Neuronal stem cell (in vitro differentiated cells): ENCODE measurements around the gene FGF1.
A peak's percentile ranks its signal among the peaks of the same experiment; 100 is the strongest.

ENCODE experiments used
- DNase-seq: peaks from one replicate; pipeline ENCODE4 v3.0.0-alpha.2; 2013; ENCODE audit warnings: low spot score
- H2AFZ ChIP-seq: one replicate; pipeline ENCODE4 v1.6.1; 2013; ENCODE audit warnings: mild to moderate bottlenecking, low read length, inconsistent platforms
- H2AK5ac ChIP-seq: 2 replicates; pipeline ENCODE4 v1.6.1; 2013; ENCODE audit warnings: low read depth, mild to moderate bottlenecking, inconsistent platforms, low read length, moderate library complexity, mixed read lengths
- H2BK120ac ChIP-seq: 2 replicates; pipeline ENCODE4 v1.6.1; 2013; ENCODE audit warnings: low read depth, mild to moderate bottlenecking, inconsistent platforms, low read length, moderate library complexity, mixed read lengths
- H2BK12ac ChIP-seq: one replicate; pipeline ENCODE4 v1.6.1; 2013; ENCODE audit warnings: low read length, inconsistent platforms
- H2BK15ac ChIP-seq: 2 replicates; pipeline ENCODE4 v1.6.1; 2013; ENCODE audit warnings: mild to moderate bottlenecking, low read length, inconsistent platforms, mixed read lengths
- H2BK5ac ChIP-seq: one replicate; pipeline ENCODE4 v1.6.1; 2013; ENCODE audit warnings: inconsistent platforms, mild to moderate bottlenecking, low read length, moderate library complexity
- H3K14ac ChIP-seq: one replicate; pipeline ENCODE4 v1.6.1; 2013; ENCODE audit warnings: low read length, inconsistent platforms
- H3K18ac ChIP-seq: 2 replicates; pipeline ENCODE4 v1.6.1; 2013; ENCODE audit warnings: low read length, inconsistent platforms
- H3K23ac ChIP-seq: 2 replicates; pipeline ENCODE4 v1.6.1; 2013; ENCODE audit warnings: low read depth, mild to moderate bottlenecking, mixed read lengths, low read length, inconsistent platforms; ENCODE audit not compliant: poor library complexity
- H3K27ac ChIP-seq: replicated peaks from 3 replicates; pipeline ENCODE4 v1.5.1; 2013; ENCODE audit warnings: low read length, inconsistent platforms
- H3K27me3 ChIP-seq, 3 experiments: 2 replicates each; pipeline ENCODE4 v1.6.1; 2013; ENCODE audit warnings: low read length in 3 of 3, mild to moderate bottlenecking in 2 of 3, inconsistent platforms in 1 of 3, low read depth in 1 of 3, mixed read lengths in 1 of 3, moderate library complexity in 1 of 3; ENCODE audit not compliant: control insufficient read depth in 3 of 3, insufficient read depth in 3 of 3
- H3K36me3 ChIP-seq, 2 donors: replicated peaks in 1 of 2; 2 replicates each; pipeline ENCODE4 v1.6.1; 2013; ENCODE audit warnings: low read length in 2 of 2; ENCODE audit not compliant: control insufficient read depth in 2 of 2, insufficient read depth in 2 of 2
- H3K4ac ChIP-seq: 2 replicates; pipeline ENCODE4 v1.6.1; 2013; ENCODE audit warnings: inconsistent platforms, mild to moderate bottlenecking, low read length, moderate library complexity
- H3K4me1 ChIP-seq, 2 donors: 1 replicate in 1 of 2; 2 replicates in 1 of 2; pipeline ENCODE4 v1.6.1; 2013; ENCODE audit warnings: low read length in 2 of 2, low read depth in 1 of 2; ENCODE audit not compliant: control insufficient read depth in 2 of 2, insufficient read depth in 1 of 2
- H3K4me2 ChIP-seq: one replicate; pipeline ENCODE4 v1.6.1; 2013; ENCODE audit warnings: mild to moderate bottlenecking, low read length, inconsistent platforms; ENCODE audit not compliant: insufficient read depth, poor library complexity, severe bottlenecking
- H3K4me3 ChIP-seq, 2 donors: 2 replicates each; pipeline ENCODE4 v1.5.1; 2013; ENCODE audit warnings: low read length in 2 of 2, mild to moderate bottlenecking in 2 of 2, inconsistent platforms in 1 of 2, moderate library complexity in 1 of 2
- H3K79me1 ChIP-seq: one replicate; pipeline ENCODE4 v1.6.1; 2013; ENCODE audit warnings: low read depth, mild to moderate bottlenecking, inconsistent platforms, low read length, moderate library complexity
- H3K9ac ChIP-seq: one replicate; pipeline ENCODE4 v1.6.1; 2013; ENCODE audit warnings: mild to moderate bottlenecking, low read depth, low read length, inconsistent platforms; ENCODE audit not compliant: poor library complexity
- H3K9me3 ChIP-seq, 2 donors: replicated peaks in 1 of 2; 2 replicates each; pipeline versions ENCODE3 to v1.6.1; 2013; ENCODE audit warnings: low read length in 2 of 2, mild to moderate bottlenecking in 2 of 2, inconsistent platforms in 1 of 2, low read depth in 1 of 2, mixed read lengths in 1 of 2, moderate library complexity in 1 of 2; ENCODE audit not compliant: control insufficient read depth in 2 of 2, insufficient read depth in 1 of 2
- H4K8ac ChIP-seq: one replicate; pipeline ENCODE4 v1.6.1; 2013; ENCODE audit warnings: low read depth, mild to moderate bottlenecking, inconsistent platforms, low read length, moderate library complexity
- H4K91ac ChIP-seq: one replicate; pipeline ENCODE4 v1.6.1; 2013; ENCODE audit warnings: low read length, low read depth, mild to moderate bottlenecking, inconsistent platforms; ENCODE audit not compliant: poor library complexity
- WGBS, 2 donors: extraction: QIAGEN DNeasy Blood & Tissue Kit; methylation state at CpG; one replicate each; pipeline ENCODE4 v1.1.7; 2013; ENCODE audit warnings: missing lambda C conversion rate in 2 of 2, mixed read lengths in 1 of 2; ENCODE audit not compliant: insufficient read length in 2 of 2, insufficient replicate concordance in 1 of 2; ENCODE audit errors: extremely low coverage in 2 of 2; 5-methylcytosine and 5-hydroxymethylcytosine counted together

FGF1 gene

GRCh38 chr5:142549834-142550233, 136.1 kb downstream of the FGF1 start:
- Histone ChIP-seq H3K27me3 (no peaks in the 10 kb centered on the region), H2AK5ac (no peak overlapping the region), H3K4me2 (no peak overlapping the region), H2BK120ac (no peak overlapping the region), H3K4me1 (peaks cover 0 to 29% of the 10 kb centered on the region in 2 donors), H2BK5ac (no peak overlapping the region), H3K23ac (no peak overlapping the region), H3K18ac (no peak overlapping the region), H3K4me3 (no peak overlapping the region), H3K9me3 (no peaks in the 10 kb centered on the region), H2AFZ (no peak overlapping the region), H3K9ac (no peak overlapping the region), H2BK15ac (no peak overlapping the region), H3K27ac (no peak overlapping the region), H3K79me1 (no peaks in the 10 kb centered on the region), H4K91ac (no peak overlapping the region), H3K14ac (no peak overlapping the region), H3K4ac (no peak overlapping the region), H3K36me3 (no peaks in the 10 kb centered on the region), H4K8ac (no peak overlapping the region), H2BK12ac (no peak overlapping the region)
- no CpG with 5 or more reads among the region's 2 CpGs for WGBS, 2 donors
- no peak for DNase-seq

- no peak overlapping the region for H3K23ac ChIP-seq
- peak; percentile 79 for DNase-seq
- H2AFZ ChIP-seq: peak overlapping the region; percentile 61
These were observed 137.1 kb downstream of the FGF1 start for GRCh38 chr5:142548739-142549275.

GRCh38 chr5:142547445-142548380, 138.2 kb downstream of the FGF1 start:
- Histone ChIP-seq H4K91ac (no peak overlapping the region), H3K23ac (no peak overlapping the region), H3K9me3 (no peaks in the 10 kb centered on the region), H3K4me2 (no peak overlapping the region), H2BK5ac (no peak overlapping the region), H2AFZ (no peak overlapping the region), H3K27ac (no peak overlapping the region), H3K4me3 (no peak overlapping the region), H3K4ac (no peak overlapping the region), H4K8ac (no peak overlapping the region), H2BK120ac (no peak overlapping the region), H3K79me1 (no peaks in the 10 kb centered on the region), H3K27me3 (no peaks in the 10 kb centered on the region), H2BK12ac (no peak overlapping the region), H3K36me3 (no peaks in the 10 kb centered on the region), H3K14ac (no peak overlapping the region), H3K9ac (no peak overlapping the region), H2AK5ac (no peak overlapping the region), H3K18ac (no peak overlapping the region), H3K4me1 (peaks cover 0 to 31% of the 10 kb centered on the region in 2 donors), H2BK15ac (no peak overlapping the region)
- no peak for DNase-seq
- no CpG with 5 or more reads among the region's 9 CpGs for WGBS, 2 donors

More at GRCh38 chr5:142548739-142549275, 137.1 kb downstream of the FGF1 start:
- Histone ChIP-seq H2BK12ac (no peak overlapping the region), H4K91ac (no peak overlapping the region), H3K9me3 (no peaks in the 10 kb centered on the region), H2AK5ac (no peak overlapping the region), H3K4me2 (no peak overlapping the region), H3K27me3 (no peaks in the 10 kb centered on the region), H3K18ac (no peak overlapping the region), H3K79me1 (no peaks in the 10 kb centered on the region), H3K4ac (no peak overlapping the region), H3K9ac (no peak overlapping the region), H3K4me1 (peaks cover 0 to 31% of the 10 kb centered on the region in 2 donors), H3K4me3 (no peak overlapping the region), H2BK5ac (no peak overlapping the region), H4K8ac (no peak overlapping the region), H3K27ac (no peak overlapping the region), H3K36me3 (no peaks in the 10 kb centered on the region), H2BK15ac (no peak overlapping the region), H3K14ac (no peak overlapping the region), H2BK120ac (no peak overlapping the region)
- no CpG with 5 or more reads among the region's 5 CpGs for WGBS, 2 donors

- Histone ChIP-seq H3K4me2 (no peak overlapping the region), H2AK5ac (no peak overlapping the region), H3K14ac (no peak overlapping the region), H2BK5ac (no peak overlapping the region), H3K23ac (no peak overlapping the region), H2AFZ (no peak overlapping the region), H3K4me3 (no peak overlapping the region), H3K9ac (no peak overlapping the region), H3K79me1 (no peaks in the 10 kb centered on the region), H3K4me1 (peaks cover 0 to 19% of the 10 kb centered on the region in 2 donors), H2BK120ac (no peak overlapping the region), H4K91ac (no peak overlapping the region), H4K8ac (no peak overlapping the region), H3K27me3 (no peaks in the 10 kb centered on the region), H3K27ac (no peak overlapping the region), H3K4ac (no peak overlapping the region), H2BK15ac (no peak overlapping the region), H2BK12ac (no peak overlapping the region), H3K36me3 (no peaks in the 10 kb centered on the region), H3K18ac (no peak overlapping the region), H3K9me3 (no peaks in the 10 kb centered on the region)
- no CpG with 5 or more reads among the region's 3 CpGs for WGBS, 2 donors
- DNase-seq: no peak
These were observed 140.1 kb downstream of the FGF1 start for GRCh38 chr5:142545650-142546322.
